Nasal cavity respiratory epithelium epithelial cell of viscerocranial mucosa (primary cell): ENCODE results near the gene LILRA5. TPM values are rescaled to one million over a fixed set of nuclear protein-coding genes. Genes with fewer than 3 reads are reported as not detected.

Experiments
- total RNA-seq: library from RNA; depleted of rRNA; stranded (reverse); fragments of >200 nt; gene quantifications from 2 replicates; pipeline ENCODE4 v1.2.3, GENCODE V29; 2014

Gene LILRA5
- not detected in 2 replicates for total RNA-seq

GRCh38 chr19:54312436-54313377 lies at the start of gene LILRA5:
Gene LILRA5, minus strand, starts transcription at chr19:54313166. Its CDS starts 147 bp downstream, at chr19:54313019.

GRCh38 chr19:54281007-54281728 lies 31.8 kb downstream of the LILRA5 start, which contains the start of gene LILRB2:
Gene LILRB2, minus strand, starts transcription at chr19:54281110. Its CDS starts 614 bp downstream, at chr19:54280496.

DNA sequence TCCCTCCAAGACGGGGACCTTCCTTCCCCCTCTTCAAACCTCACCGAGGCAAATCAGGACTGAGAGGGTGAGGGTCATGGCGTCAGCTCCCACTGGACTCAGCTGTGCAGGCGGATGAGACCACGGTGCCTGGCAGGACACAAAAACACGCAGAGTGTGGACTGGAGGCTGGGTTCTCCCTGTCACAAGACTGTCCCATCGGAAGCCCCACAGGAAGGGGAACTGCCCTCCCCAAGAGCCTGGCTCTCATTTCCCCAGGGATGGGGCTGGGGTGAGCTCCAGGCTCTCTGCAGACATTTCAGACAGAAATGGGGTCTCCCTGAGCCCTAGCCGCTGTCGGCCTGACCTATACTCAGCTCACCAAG lies 55.9 kb downstream of the LILRA5 start, which contains the start of gene LILRB5:
TSS of gene LILRB5 (minus strand) at position 158 of the 365 bp plus-strand sequence. CDS start at position 78, 80 bp downstream.

Other genes with a start within 250 kb of the LILRA5 start
- not detected in 2 replicates for gene VSTM1, start 249.3 kb downstream of the LILRA5 start, total RNA-seq
- not detected in 2 replicates for gene TARM1, start 231.8 kb downstream of the LILRA5 start, total RNA-seq
- gene OSCAR, start 212.4 kb downstream of the LILRA5 start, total RNA-seq: 0.07 and 1.0 TPM in 2 replicates
- 7.9 and 16.9 TPM in 2 replicates for gene NDUFA3, start 210.3 kb downstream of the LILRA5 start, total RNA-seq
- gene TFPT, start 197.5 kb downstream of the LILRA5 start, total RNA-seq: 7.2 and 7.3 TPM in 2 replicates
- gene PRPF31, start 197.4 kb downstream of the LILRA5 start, total RNA-seq: 35.2 and 46.6 TPM in 2 replicates
- 10.3 and 25.8 TPM in 2 replicates for gene CNOT3, start 175.4 kb downstream of the LILRA5 start, total RNA-seq
- 4.6 and 9.9 TPM in 2 replicates for gene LENG1, start 153.4 kb downstream of the LILRA5 start, total RNA-seq
- 26.7 and 71.6 TPM in 2 replicates for gene TMC4, start 140.0 kb downstream of the LILRA5 start, total RNA-seq
- gene MBOAT7, start 123.6 kb downstream of the LILRA5 start, total RNA-seq: 13.3 and 37.7 TPM in 2 replicates
- 49.3 and 58.8 TPM in 2 replicates for gene TSEN34, start 121.9 kb downstream of the LILRA5 start, total RNA-seq
- gene RPS9, start 112.3 kb downstream of the LILRA5 start, total RNA-seq: 1,225 and 1,614 TPM in 2 replicates
- gene LILRB3, start 90.2 kb downstream of the LILRA5 start, total RNA-seq: not detected in 2 replicates
- not detected in 2 replicates for gene LILRA6, start 70.4 kb downstream of the LILRA5 start, total RNA-seq
- gene LILRB5, start 55.9 kb downstream of the LILRA5 start, total RNA-seq: not detected in 2 replicates
- not detected in 2 replicates for gene LILRB2, start 32.1 kb downstream of the LILRA5 start, total RNA-seq
- not detected in 2 replicates for gene LILRA4, start 26.0 kb upstream of the LILRA5 start, total RNA-seq
- not detected in 2 replicates for gene LAIR1, start 51.8 kb upstream of the LILRA5 start, total RNA-seq
- gene TTYH1, start 102.3 kb upstream of the LILRA5 start, total RNA-seq: not detected in 2 replicates
- gene LENG8, start 136.0 kb upstream of the LILRA5 start, total RNA-seq: 14.7 and 52.6 TPM in 2 replicates
- gene LENG9, start 150.6 kb upstream of the LILRA5 start, total RNA-seq: 11.4 and 13.7 TPM in 2 replicates
- gene CDC42EP5, start 160.1 kb upstream of the LILRA5 start, total RNA-seq: 17.7 and 24.6 TPM in 2 replicates
- not detected in 2 replicates for gene LAIR2, start 189.7 kb upstream of the LILRA5 start, total RNA-seq